ENCODE results near the gene TEF.
A peak's percentile ranks its signal among the peaks of the same experiment; 100 is the strongest.
"Not testable (repeated sequence)": the region's sequence is repeated elsewhere in the genome, so short reads cannot be mapped to it uniquely, and the experiment has no call there.

Gene TEF

GRCh38 chr22:41383085-41383484 lies 1.3 kb downstream of the TEF start:
- no peak for DNase-seq (ENCODE audit: low spot score)

- DNase-seq (ENCODE audit: low spot score): no peak
Measured at GRCh38 chr22:41384128-41384527, 2.4 kb downstream of the TEF start.

- DNase-seq (ENCODE audit: low spot score): no peak
Measured at GRCh38 chr22:41387341-41387740, 5.6 kb downstream of the TEF start.

GRCh38 chr22:41394012-41394356 lies 12.2 kb downstream of the TEF start:
- DNase-seq (ENCODE audit: low spot score): no peak

- DNase-seq (ENCODE audit: low spot score): no peak
Measured at GRCh38 chr22:41395531-41396240, 13.9 kb downstream of the TEF start.

GRCh38 chr22:41397143-41397811 lies 15.5 kb downstream of the TEF start:
- no peak for DNase-seq (ENCODE audit: low spot score)

GRCh38 chr22:41398921-41399320 lies 17.2 kb downstream of the TEF start:
- no peak for DNase-seq (ENCODE audit: low spot score)

- peak; percentile 74 for DNase-seq (ENCODE audit: low spot score)
Measured at GRCh38 chr22:41401781-41402648, 20.3 kb downstream of the TEF start.

GRCh38 chr22:41402851-41403250 lies 21.1 kb downstream of the TEF start:
- not testable (repeated sequence) for DNase-seq (ENCODE audit: low spot score)

GRCh38 chr22:41403532-41404318 lies 22.0 kb downstream of the TEF start:
- DNase-seq (ENCODE audit: low spot score): peak; percentile 95

GRCh38 chr22:41405588-41405987 lies 23.8 kb downstream of the TEF start:
- no peak for DNase-seq (ENCODE audit: low spot score)

GRCh38 chr22:41406410-41406809 lies 24.7 kb downstream of the TEF start:
- DNase-seq (ENCODE audit: low spot score): no peak

GRCh38 chr22:41407433-41407832 lies 25.7 kb downstream of the TEF start:
- no peak for DNase-seq (ENCODE audit: low spot score)

- no peak for DNase-seq (ENCODE audit: low spot score)
Measured at GRCh38 chr22:41408665-41409064, 26.9 kb downstream of the TEF start.

- DNase-seq (ENCODE audit: low spot score): no peak
Measured at GRCh38 chr22:41410311-41410751, 28.6 kb downstream of the TEF start.

GRCh38 chr22:41411021-41411851 lies 29.5 kb downstream of the TEF start:
- no peak for DNase-seq (ENCODE audit: low spot score)

GRCh38 chr22:41415554-41415953 lies 33.8 kb downstream of the TEF start:
- DNase-seq (ENCODE audit: low spot score): no peak

- DNase-seq (ENCODE audit: low spot score): no peak
Measured at GRCh38 chr22:41417622-41418390, 36.1 kb downstream of the TEF start.

GRCh38 chr22:41418717-41419116 lies 37.0 kb downstream of the TEF start:
- no peak for DNase-seq (ENCODE audit: low spot score)

GRCh38 chr22:41425660-41426365 lies 44.1 kb downstream of the TEF start:
- DNase-seq (ENCODE audit: low spot score): no peak

Measured in AG08396 (cell line).